Stomach (tissue), 9 donors: Measurements from ENCODE around the gene RFC3. TPM values are rescaled to one million over a fixed set of nuclear protein-coding genes. Genes with fewer than 3 reads are reported as not detected.

Source experiments
- DNase-seq, 2 donors: peaks; one replicate each; pipeline versions ENCODE4 v3.0.0 to v3.0.0-alpha.2; 2013 to 2019
- H3K27ac ChIP-seq, 5 donors: fragments of 200-600 bp in 4 of 5; sonication (generic) in 4 of 5; one replicate each; pipeline ENCODE4 v1.5.1; 2013 to 2019; ENCODE audit warnings: mild to moderate bottlenecking in 1 of 5, moderate library complexity in 1 of 5
- H3K27me3 ChIP-seq, 3 donors: fragments of 200-600 bp; sonication (generic); one replicate each; pipeline ENCODE4 v1.5.1; 2017 to 2019; ENCODE audit warnings: mixed run types in 1 of 3
- H3K36me3 ChIP-seq, 4 donors: fragments of 200-600 bp; sonication (generic); 1 replicate in 3 of 4; 2 replicates in 1 of 4; pipeline ENCODE4 v1.5.1; 2016 to 2019
- H3K4me1 ChIP-seq, 4 donors: fragments of 200-600 bp; sonication (generic); one replicate each; pipeline ENCODE4 v1.5.1; 2016 to 2019
- H3K4me3 ChIP-seq, 4 donors: fragments of 200-600 bp; sonication (generic) in 3 of 4; one replicate each; pipeline ENCODE4 v1.5.1; 2016 to 2019; ENCODE audit warnings: mild to moderate bottlenecking in 1 of 4
- H3K9me3 ChIP-seq, 4 donors: fragments of 200-600 bp; sonication (generic); one replicate each; pipeline ENCODE4 v1.5.1; 2016 to 2019
- EP300 ChIP-seq: sonication (generic); formaldehyde crosslinking; IDR thresholded peaks from one replicate; pipeline ENCODE4 v1.6.1; 2017; ENCODE audit warnings: antibody characterized with exemption
- POLR2A ChIP-seq, 4 donors: fragments of 450-650 bp; IDR thresholded peaks; one replicate each; pipeline ENCODE4 v1.6.1; 2016; ENCODE audit warnings: antibody characterized with exemption in 4 of 4, control low read depth in 2 of 4, mild to moderate bottlenecking in 1 of 4, moderate library complexity in 1 of 4
- POLR2AphosphoS5 ChIP-seq, 3 donors: sonication (generic); formaldehyde crosslinking; IDR thresholded peaks; one replicate each; pipeline ENCODE4 v1.6.1; 2016; ENCODE audit warnings: antibody characterized with exemption in 3 of 3
- WGBS, 5 donors: extraction: QIAGEN DNeasy Blood & Tissue Kit in 3 of 5; methylation state at CpG; one replicate each; pipeline versions ENCODE4 v1.1.5 to v1.1.7; 2013 to 2018; 5-methylcytosine and 5-hydroxymethylcytosine counted together
- intact Hi-C: fragments of 100-400 bp; cut with DNase I; formaldehyde crosslinking; loops from one replicate; pipeline ENCODE4 v1.15.1; 2023; ENCODE audit warnings: low total_unique reads
- polyA plus RNA-seq, 3 donors: library from polyadenylated mRNA; stranded (reverse); fragments of 200-250 nt; gene quantifications; one replicate each; pipeline ENCODE4 v1.2.3, GENCODE V29; 2013
- total RNA-seq, 5 donors: library from RNA; depleted of rRNA; stranded (reverse); fragments of >200 nt; gene quantifications; one replicate each; pipeline versions ENCODE4 v1.1.0 to v1.2.3, GENCODE V29; 2014 to 2016
- TF ChIP-seq, protein P1 (sequence below), 7 experiments: fragments of 450-650 bp in 4 of 7; fragments of 200-600 bp in 3 of 7; sonication (generic) in 3 of 7; IDR thresholded peaks; one replicate each; pipeline ENCODE4 v1.5.1; 2016 to 2019; ENCODE audit warnings: antibody characterized with exemption in 7 of 7, control low read depth in 2 of 7, mild to moderate bottlenecking in 1 of 7
- donor health status: healthy with polysubstance abuse.
- donor health status: Bipolar disorder and iron deficiency.
- donor health status: healthy.

The RFC3 gene
- total and polyA plus RNA-seq, 8 donors, result 0.58 to 27.7 (median 7.8) TPM

DNA sequence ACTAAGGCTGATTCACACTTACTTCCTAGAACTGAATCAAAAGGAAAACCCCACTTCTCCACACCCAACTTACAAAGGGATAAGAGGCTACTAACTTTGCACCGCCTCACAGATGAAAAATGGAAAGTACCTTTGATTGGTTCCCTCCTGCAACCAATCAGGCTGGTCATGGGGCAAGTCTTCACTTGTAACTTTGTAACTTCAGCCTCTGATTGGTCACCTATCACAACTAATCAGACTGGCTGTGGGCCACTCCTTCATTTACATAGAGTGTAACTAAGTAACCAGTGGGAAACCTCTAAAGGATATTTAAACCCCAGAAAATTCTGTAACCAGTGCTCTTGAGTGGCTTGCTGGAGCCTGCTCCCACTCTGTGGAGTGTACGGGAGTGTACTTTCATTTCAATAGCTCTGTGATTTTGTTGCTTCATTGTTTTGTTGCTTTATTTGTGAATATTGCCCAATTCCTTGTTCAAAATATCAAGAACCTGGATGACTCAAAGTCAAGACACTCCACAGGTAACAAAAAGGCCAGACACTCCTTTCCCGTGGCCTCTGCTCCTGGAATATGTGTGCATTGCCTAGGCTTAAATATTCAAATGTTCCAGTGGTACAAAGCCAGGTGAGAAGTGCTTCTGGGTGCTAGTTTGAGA, 50.5 kb downstream of the RFC3 start:
- DNase-seq, result no peak
- Histone ChIP-seq H3K27ac (no peak overlapping the region), H3K9me3 (peaks cover 0 to 6% (median 0%) of the 10 kb centered on the region in 4 donors), H3K27me3 (no peaks in the 10 kb centered on the region), H3K4me3 (no peak overlapping the region), H3K36me3 (no peaks in the 10 kb centered on the region), H3K4me1 (no peaks in the 10 kb centered on the region)
- WGBS, 5 donors, result 95 to 97% (median 96%) methylated on average over 3 of the region's 3 CpGs
- intact Hi-C loops, result loop anchor here (5.0 kb wide), 1 partner anchor 1379 kb away; no protein-coding TSS in a partner anchor
- TF ChIP-seq EP300, result no peak
- TF ChIP-seq POLR2A (IDR thresholded peaks at IDR 0.05), result no peak
- TF ChIP-seq, protein P1, sequence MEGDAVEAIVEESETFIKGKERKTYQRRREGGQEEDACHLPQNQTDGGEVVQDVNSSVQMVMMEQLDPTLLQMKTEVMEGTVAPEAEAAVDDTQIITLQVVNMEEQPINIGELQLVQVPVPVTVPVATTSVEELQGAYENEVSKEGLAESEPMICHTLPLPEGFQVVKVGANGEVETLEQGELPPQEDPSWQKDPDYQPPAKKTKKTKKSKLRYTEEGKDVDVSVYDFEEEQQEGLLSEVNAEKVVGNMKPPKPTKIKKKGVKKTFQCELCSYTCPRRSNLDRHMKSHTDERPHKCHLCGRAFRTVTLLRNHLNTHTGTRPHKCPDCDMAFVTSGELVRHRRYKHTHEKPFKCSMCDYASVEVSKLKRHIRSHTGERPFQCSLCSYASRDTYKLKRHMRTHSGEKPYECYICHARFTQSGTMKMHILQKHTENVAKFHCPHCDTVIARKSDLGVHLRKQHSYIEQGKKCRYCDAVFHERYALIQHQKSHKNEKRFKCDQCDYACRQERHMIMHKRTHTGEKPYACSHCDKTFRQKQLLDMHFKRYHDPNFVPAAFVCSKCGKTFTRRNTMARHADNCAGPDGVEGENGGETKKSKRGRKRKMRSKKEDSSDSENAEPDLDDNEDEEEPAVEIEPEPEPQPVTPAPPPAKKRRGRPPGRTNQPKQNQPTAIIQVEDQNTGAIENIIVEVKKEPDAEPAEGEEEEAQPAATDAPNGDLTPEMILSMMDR (IDR thresholded peaks at IDR 0.05), result no peak
- no peak for TF ChIP-seq POLR2AphosphoS5 (IDR thresholded peaks at IDR 0.05)

DNA sequence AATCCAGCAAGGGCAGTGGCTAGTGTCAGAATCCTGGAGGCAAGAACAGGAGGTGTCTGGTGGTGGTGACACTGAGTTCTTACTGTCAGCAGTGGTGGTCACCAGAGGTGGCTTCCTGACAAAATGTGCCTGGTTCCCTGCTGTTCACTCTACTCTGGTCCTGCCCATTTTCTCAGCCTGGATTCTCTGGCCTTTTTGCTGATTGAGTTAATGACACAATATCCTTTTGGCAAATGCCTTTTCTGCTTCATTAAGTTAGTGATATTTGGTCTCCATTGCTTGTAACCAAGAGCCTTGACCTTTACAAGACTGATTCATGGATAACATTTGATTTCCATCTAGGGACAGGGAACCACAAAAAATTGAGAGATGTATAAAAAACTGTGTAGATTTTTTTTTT, 51.1 kb downstream of the RFC3 start:
- no peaks in the 10 kb centered on the region for H3K36me3 ChIP-seq
- H3K9me3 ChIP-seq, result peaks cover 0 to 6% (median 0%) of the 10 kb centered on the region in 4 donors
- H3K4me1 ChIP-seq, result no peaks in the 10 kb centered on the region

DNA sequence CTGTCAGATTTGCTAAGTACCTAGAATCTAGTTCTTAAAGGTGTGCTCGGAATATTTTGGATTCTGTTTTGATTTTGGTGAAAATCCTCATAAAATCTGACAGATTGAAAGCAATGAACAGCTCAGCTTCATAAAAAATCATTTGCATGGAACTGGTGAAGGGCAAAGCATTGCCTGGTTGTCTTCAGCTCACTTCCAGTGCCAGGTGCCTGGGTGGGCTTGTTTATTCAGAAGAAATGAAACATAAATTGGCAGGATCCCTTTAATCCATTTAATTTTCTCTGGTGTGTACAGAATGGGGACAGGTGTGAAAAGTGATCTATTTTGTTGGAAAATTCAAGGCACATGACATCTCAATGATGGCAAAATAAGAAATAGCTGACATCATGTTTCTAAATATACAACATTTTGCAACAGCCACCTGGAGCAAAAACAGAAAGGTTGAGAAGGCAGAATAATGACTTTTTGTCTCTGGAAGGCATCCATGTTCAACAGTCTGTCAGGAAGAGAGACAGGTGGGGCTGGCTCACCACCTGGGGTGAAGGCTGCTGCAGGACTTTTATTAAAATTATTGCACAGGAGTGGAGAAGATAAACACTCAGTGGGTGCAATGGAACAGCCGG, 52.2 kb downstream of the RFC3 start:
- intact Hi-C loops, result no loop called here
- no peaks in the 10 kb centered on the region for H3K36me3 ChIP-seq
- H3K27ac ChIP-seq, result no peak overlapping the region
- H3K27me3 ChIP-seq, result no peaks in the 10 kb centered on the region
- no peak overlapping the region for H3K4me3 ChIP-seq
- peak in 1 of 2 donors; percentile 17 for DNase-seq
- no peaks in the 10 kb centered on the region for H3K4me1 ChIP-seq
- TF ChIP-seq POLR2A (IDR thresholded peaks at IDR 0.05) (no peak), EP300 (no peak), POLR2AphosphoS5 (IDR thresholded peaks at IDR 0.05) (no peak)
- TF ChIP-seq, protein P1 (IDR thresholded peaks at IDR 0.05), result no peak
- peaks cover 0 to 6% (median 0%) of the 10 kb centered on the region in 4 donors for H3K9me3 ChIP-seq
- 73 to 91% (median 90%) methylated on average over 2 of the region's 2 CpGs for WGBS, 5 donors

More for the DNA sequence above, 51.1 kb downstream of the RFC3 start:
- TF ChIP-seq POLR2A (IDR thresholded peaks at IDR 0.05) (no peak), EP300 (no peak), POLR2AphosphoS5 (IDR thresholded peaks at IDR 0.05) (no peak)
- TF ChIP-seq, protein P1 (IDR thresholded peaks at IDR 0.05), result no peak
- Histone ChIP-seq H3K27me3 (no peaks in the 10 kb centered on the region), H3K27ac (no peak overlapping the region), H3K4me3 (no peak overlapping the region)
- intact Hi-C loops, result loop anchor here (5.0 kb wide), 1 partner anchor 1378 kb away; no protein-coding TSS in a partner anchor
- DNase-seq, result no peak

DNA sequence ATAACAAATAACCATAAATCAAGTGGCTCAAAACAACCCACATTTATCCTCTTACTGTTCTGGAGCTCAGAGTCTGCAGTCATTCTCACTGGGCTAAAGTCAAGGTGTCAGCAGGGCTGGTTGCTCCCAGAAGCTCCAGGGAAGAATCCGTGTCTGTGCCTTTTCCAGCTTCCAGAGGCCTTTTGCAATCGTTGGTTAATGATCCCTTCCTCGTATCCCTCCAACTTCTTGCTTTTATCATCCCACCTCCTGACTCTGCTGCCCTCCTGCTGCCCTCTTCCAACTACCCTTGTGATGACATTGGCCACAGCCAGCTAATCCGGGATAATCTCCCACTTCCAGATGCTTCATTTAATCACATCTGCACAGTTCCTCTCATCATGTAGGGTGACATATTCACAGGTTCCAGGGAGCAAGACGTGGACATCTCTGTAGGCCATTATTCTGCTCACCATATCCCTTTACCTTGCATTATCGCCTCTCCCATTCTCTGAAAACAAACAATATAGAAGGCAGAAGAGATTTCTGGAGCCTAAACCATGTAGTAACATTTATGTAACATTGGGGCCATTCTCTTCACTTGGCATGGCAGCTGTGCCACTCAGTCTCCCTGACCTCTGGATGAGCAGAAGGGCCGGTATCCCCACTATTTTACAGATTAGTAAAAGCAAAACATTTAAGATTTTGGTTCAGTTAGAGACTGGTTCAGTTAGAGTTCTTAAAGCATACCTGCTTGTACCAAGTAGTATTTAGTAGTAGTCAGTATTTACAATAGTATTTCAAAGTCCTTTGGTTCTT, 53.5 kb downstream of the RFC3 start:
- H3K36me3 ChIP-seq, result no peaks in the 10 kb centered on the region
- H3K9me3 ChIP-seq, result peaks cover 0 to 6% (median 0%) of the 10 kb centered on the region in 4 donors
- H3K27me3 ChIP-seq, result no peaks in the 10 kb centered on the region
- no peak overlapping the region for H3K4me3 ChIP-seq
- TF ChIP-seq POLR2AphosphoS5 (IDR thresholded peaks at IDR 0.05) (no peak), EP300 (no peak)
- TF ChIP-seq, protein P1 (IDR thresholded peaks at IDR 0.05), result no peak
- DNase-seq, result no peak
- no peak overlapping the region for H3K27ac ChIP-seq
- WGBS, 5 donors, result 67 to 85% (median 78%) methylated on average over 7 of the region's 7 CpGs
- no peaks in the 10 kb centered on the region for H3K4me1 ChIP-seq
- intact Hi-C loops, result no loop called here
